Myometrial cell (primary cell): Measurements from ENCODE around the gene ZNF391. TPM values are rescaled to one million over a fixed set of nuclear protein-coding genes. Genes with fewer than 3 reads are reported as not detected.

Experiments used
- total RNA-seq: library from RNA; depleted of rRNA; stranded (reverse); fragments of >200 nt; gene quantifications from 2 replicates; pipeline ENCODE4 v1.2.3, GENCODE V29; 2015

ZNF391 gene
- 1.2 and 3.4 TPM in 2 replicates for total RNA-seq

GRCh38 chr6:27388293-27389197 is at the start of gene ZNF391:
Gene ZNF391, plus strand, starts transcription at chr6:27388759. Its CDS starts 11,612 bp downstream, at chr6:27400371.

Other genes starting within 250 kb of the ZNF391 start
- gene PRSS16, start 141.1 kb upstream of the ZNF391 start, total RNA-seq, result 2.3 and 2.8 TPM in 2 replicates
- not detected in 2 replicates for gene POM121L2, start 76.5 kb upstream of the ZNF391 start, total RNA-seq
- gene ZNF184, start 84.3 kb downstream of the ZNF391 start, total RNA-seq, result 3.2 and 3.5 TPM in 2 replicates